OCI-LY1 (cell line): ENCODE data around the gene USB1.

Source experiments
- H2AFZ ChIP-seq: fragments of 200-600 bp; sonication (generic), shearing (Covaris generic); 2 replicates; pipeline ENCODE4 v1.6.0; 2014; ENCODE audit warnings: antibody characterized with exemption, mild to moderate bottlenecking, low read length
- H3F3A ChIP-seq: fragments of 200-600 bp; sonication (generic), shearing (Covaris generic); 2 replicates; pipeline ENCODE4 v1.6.0; 2014; ENCODE audit warnings: mild to moderate bottlenecking, antibody characterized with exemption, low read length, moderate library complexity; ENCODE audit not compliant: insufficient read depth
- H3K27ac ChIP-seq: fragments of 200-600 bp; sonication (generic); 2 replicates; pipeline ENCODE4 v1.5.1; 2014; ENCODE audit warnings: low read length, mixed run types, mild to moderate bottlenecking, low read depth; ENCODE audit not compliant: poor library complexity, severe bottlenecking
- H3K27me3 ChIP-seq: fragments of 200-600 bp; sonication (generic); 2 replicates; pipeline ENCODE4 v1.6.0; 2014; ENCODE audit warnings: antibody characterized with exemption, mild to moderate bottlenecking, low read length, moderate library complexity; ENCODE audit not compliant: insufficient read depth
- H3K36me3 ChIP-seq: fragments of 200-600 bp; sonication (generic); 2 replicates; pipeline ENCODE4 v1.6.1; 2014; ENCODE audit warnings: mild to moderate bottlenecking, antibody characterized with exemption, low read length, moderate library complexity, mixed read lengths; ENCODE audit not compliant: insufficient read depth
- H3K4me1 ChIP-seq: fragments of 200-600 bp; sonication (generic); 2 replicates; pipeline ENCODE4 v1.5.1; 2014; ENCODE audit warnings: mild to moderate bottlenecking, low read length, moderate library complexity; ENCODE audit not compliant: insufficient read depth, severe bottlenecking
- H3K4me2 ChIP-seq: fragments of 200-600 bp; sonication (generic), shearing (Covaris generic); 2 replicates; pipeline ENCODE4 v1.6.1; 2014; ENCODE audit warnings: low read length
- H3K4me3 ChIP-seq: fragments of 200-600 bp; sonication (generic); 2 replicates; pipeline ENCODE4 v1.5.1; 2014; ENCODE audit warnings: low read length, low read depth, mild to moderate bottlenecking, mixed read lengths; ENCODE audit not compliant: poor library complexity, severe bottlenecking
- H3K79me2 ChIP-seq: fragments of 200-600 bp; shearing (Covaris generic); 2 replicates; pipeline ENCODE4 v1.6.1; 2016; ENCODE audit warnings: mixed run types, low read length, mixed read lengths; ENCODE audit not compliant: insufficient read depth
- H3K9ac ChIP-seq: fragments of 200-600 bp; sonication (generic), shearing (Covaris generic); 2 replicates; pipeline ENCODE4 v1.6.1; 2014; ENCODE audit warnings: mild to moderate bottlenecking, low read length, mixed read lengths
- H3K9me2 ChIP-seq: fragments of 200-600 bp; sonication (generic), shearing (Covaris generic); 2 replicates; pipeline ENCODE4 v1.6.1; 2014; ENCODE audit warnings: low read depth, mild to moderate bottlenecking, low read length, mixed read lengths
- H3K9me3 ChIP-seq: fragments of 200-600 bp; shearing (Covaris generic); 2 replicates; pipeline ENCODE4 v1.6.1; 2014; ENCODE audit warnings: low read length, mixed read lengths
- H4K20me1 ChIP-seq: fragments of 200-600 bp; sonication (generic), shearing (Covaris generic); 2 replicates; pipeline ENCODE4 v1.6.0; 2016; ENCODE audit warnings: mild to moderate bottlenecking, low read length; ENCODE audit not compliant: insufficient read depth
- EZH2 ChIP-seq: fragments of 200-600 bp; sonication (generic), shearing (Covaris generic); IDR thresholded peaks from 2 replicates; pipeline ENCODE4 v1.8.0; 2017; ENCODE audit warnings: borderline replicate concordance, mixed run types, mild to moderate bottlenecking, antibody characterized with exemption, low read length, moderate library complexity, mixed read lengths
- TF ChIP-seq, protein P1 (sequence below): fragments of 200-600 bp; sonication (generic), shearing (Covaris generic); IDR thresholded peaks from 2 replicates; pipeline ENCODE4 v1.5.1; 2017; ENCODE audit warnings: mild to moderate bottlenecking, antibody characterized with exemption, low read length, moderate library complexity, mixed read lengths

USB1 gene

DNA sequence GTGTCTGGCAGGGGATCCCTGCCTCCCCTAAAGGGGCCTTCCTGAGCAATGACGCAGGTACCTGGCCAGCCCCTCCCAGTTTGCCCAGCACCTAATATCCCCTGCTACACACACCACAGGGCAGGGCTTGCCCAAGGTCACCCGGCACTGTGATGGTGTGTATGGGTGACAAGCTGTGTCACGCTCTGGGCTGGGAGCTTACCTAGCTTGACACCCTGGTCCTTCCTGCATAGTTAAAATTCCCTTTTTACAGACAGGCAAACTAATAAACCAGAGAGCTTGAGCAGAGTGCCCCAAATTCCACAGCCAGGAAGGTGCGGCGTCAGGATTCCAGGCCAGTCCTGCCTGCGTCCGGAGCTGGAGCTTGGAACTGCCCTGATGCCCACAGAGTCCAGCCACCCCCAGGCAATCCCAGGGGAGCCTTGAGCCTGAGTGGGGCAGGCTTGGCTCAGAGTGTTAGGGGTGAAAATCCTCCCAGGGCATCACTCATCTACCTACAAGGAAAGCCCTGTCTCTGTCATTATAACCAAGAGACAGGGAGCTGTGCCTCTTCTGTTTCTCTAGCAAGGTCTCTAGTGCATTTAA, 42.5 kb downstream of the USB1 start:
- Histone ChIP-seq H3K4me3 (no peak overlapping the region), H3K4me1 (no peaks in the 10 kb centered on the region), H3K27me3 (no peaks in the 10 kb centered on the region), H3K9me3 (no peaks in the 10 kb centered on the region), H3F3A (no peaks in the 10 kb centered on the region), H2AFZ (no peak overlapping the region), H3K27ac (no peak overlapping the region), H3K4me2 (no peak overlapping the region), H3K36me3 (no peaks in the 10 kb centered on the region), H4K20me1 (no peaks in the 10 kb centered on the region), H3K9ac (no peak overlapping the region), H3K9me2 (no peaks in the 10 kb centered on the region), H3K79me2 (no peaks in the 10 kb centered on the region)
- TF ChIP-seq EZH2 = no peak
- TF ChIP-seq, protein P1, sequence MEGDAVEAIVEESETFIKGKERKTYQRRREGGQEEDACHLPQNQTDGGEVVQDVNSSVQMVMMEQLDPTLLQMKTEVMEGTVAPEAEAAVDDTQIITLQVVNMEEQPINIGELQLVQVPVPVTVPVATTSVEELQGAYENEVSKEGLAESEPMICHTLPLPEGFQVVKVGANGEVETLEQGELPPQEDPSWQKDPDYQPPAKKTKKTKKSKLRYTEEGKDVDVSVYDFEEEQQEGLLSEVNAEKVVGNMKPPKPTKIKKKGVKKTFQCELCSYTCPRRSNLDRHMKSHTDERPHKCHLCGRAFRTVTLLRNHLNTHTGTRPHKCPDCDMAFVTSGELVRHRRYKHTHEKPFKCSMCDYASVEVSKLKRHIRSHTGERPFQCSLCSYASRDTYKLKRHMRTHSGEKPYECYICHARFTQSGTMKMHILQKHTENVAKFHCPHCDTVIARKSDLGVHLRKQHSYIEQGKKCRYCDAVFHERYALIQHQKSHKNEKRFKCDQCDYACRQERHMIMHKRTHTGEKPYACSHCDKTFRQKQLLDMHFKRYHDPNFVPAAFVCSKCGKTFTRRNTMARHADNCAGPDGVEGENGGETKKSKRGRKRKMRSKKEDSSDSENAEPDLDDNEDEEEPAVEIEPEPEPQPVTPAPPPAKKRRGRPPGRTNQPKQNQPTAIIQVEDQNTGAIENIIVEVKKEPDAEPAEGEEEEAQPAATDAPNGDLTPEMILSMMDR = no peak

DNA sequence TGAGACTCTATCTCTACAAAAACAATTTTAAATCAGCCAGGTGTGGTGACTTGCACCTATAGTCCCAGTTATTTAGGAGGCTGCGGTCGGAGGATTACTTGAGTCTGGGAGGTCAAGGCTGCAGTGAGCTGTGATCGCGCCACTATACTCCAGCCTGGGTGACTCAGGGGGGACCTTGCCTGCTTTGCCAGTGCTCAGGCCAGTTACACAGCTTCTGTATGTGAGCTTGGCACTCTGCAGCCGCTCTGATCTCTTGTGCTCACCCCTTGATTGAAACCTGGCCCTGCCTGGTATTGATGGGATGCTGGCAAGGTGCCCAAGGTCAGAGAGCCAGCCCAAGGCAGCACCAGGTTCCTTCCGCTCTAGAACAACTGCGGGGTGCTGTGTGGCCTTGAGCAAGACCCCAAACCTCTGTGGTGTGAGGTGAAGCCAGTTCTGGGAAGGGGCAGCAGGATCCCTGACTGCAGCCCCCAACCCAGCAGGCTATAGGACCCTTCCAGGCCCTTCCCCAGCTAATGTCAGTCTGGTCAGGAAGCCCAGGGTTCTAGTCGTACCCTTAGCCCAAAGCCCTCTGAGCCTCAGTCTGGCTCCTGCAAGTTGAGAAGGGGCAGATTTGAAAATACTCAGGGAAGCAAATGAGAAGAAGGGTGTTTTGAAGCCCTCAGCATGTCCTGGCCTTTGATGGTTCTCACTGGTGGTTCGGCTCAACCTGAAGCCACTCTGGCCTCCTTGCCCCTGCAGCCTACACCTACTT, 43.2 kb downstream of the USB1 start:
- no peaks in the 10 kb centered on the region for H3K36me3 ChIP-seq
- H3K9me3 ChIP-seq = no peaks in the 10 kb centered on the region
- H3F3A ChIP-seq = no peaks in the 10 kb centered on the region
- H3K4me2 ChIP-seq = no peak overlapping the region
- H3K27me3 ChIP-seq = no peaks in the 10 kb centered on the region
- H3K4me3 ChIP-seq = no peak overlapping the region
- no peaks in the 10 kb centered on the region for H4K20me1 ChIP-seq
- no peak overlapping the region for H2AFZ ChIP-seq
- no peaks in the 10 kb centered on the region for H3K9me2 ChIP-seq
- H3K79me2 ChIP-seq = no peaks in the 10 kb centered on the region
- H3K4me1 ChIP-seq = no peaks in the 10 kb centered on the region
- no peak overlapping the region for H3K9ac ChIP-seq
- no peak overlapping the region for H3K27ac ChIP-seq
- TF ChIP-seq, protein P1 = no peak
- TF ChIP-seq EZH2 = no peak

DNA sequence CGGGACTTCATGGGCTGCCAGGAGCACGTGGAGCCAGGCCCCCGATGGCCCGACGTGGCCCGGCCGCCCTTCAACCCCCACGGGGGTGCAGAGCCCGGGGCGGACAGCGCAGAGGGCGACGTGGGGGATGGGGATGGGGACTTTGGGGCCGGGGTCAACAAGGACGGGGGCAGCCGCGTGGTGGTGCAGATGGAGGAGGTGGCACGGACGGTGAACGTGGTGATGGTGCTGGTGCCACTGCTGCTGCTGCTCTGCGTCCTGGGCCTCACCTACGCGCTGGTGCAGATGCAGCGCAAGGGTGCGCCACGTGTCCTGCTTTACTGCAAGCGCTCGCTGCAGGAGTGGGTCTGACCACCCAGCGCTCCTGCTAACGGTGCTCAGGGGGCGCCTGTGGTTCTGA, 43.9 kb downstream of the USB1 start:
- Histone ChIP-seq H2AFZ (no peak overlapping the region), H3K27ac (no peak overlapping the region), H3K4me2 (no peak overlapping the region), H3K79me2 (no peaks in the 10 kb centered on the region), H3K9ac (no peak overlapping the region), H3K4me1 (no peaks in the 10 kb centered on the region), H3K9me3 (no peaks in the 10 kb centered on the region), H3K36me3 (no peaks in the 10 kb centered on the region), H3F3A (no peaks in the 10 kb centered on the region), H3K27me3 (no peaks in the 10 kb centered on the region), H4K20me1 (no peaks in the 10 kb centered on the region), H3K9me2 (no peaks in the 10 kb centered on the region), H3K4me3 (no peak overlapping the region)
- TF ChIP-seq EZH2 = no peak
- TF ChIP-seq, protein P1 = no peak
